Measurements from ENCODE around the gene MRPS18A. TPM values are rescaled to one million over a fixed set of nuclear protein-coding genes. Genes with fewer than 3 reads are reported as not detected.

MRPS18A gene
- total and polyA plus RNA-seq, 9 of the 15 experiments (the other 6 are each of a cell fraction or from before 2014, with no cell fraction given): 87.5 to 243 (median 125) TPM

DNA sequence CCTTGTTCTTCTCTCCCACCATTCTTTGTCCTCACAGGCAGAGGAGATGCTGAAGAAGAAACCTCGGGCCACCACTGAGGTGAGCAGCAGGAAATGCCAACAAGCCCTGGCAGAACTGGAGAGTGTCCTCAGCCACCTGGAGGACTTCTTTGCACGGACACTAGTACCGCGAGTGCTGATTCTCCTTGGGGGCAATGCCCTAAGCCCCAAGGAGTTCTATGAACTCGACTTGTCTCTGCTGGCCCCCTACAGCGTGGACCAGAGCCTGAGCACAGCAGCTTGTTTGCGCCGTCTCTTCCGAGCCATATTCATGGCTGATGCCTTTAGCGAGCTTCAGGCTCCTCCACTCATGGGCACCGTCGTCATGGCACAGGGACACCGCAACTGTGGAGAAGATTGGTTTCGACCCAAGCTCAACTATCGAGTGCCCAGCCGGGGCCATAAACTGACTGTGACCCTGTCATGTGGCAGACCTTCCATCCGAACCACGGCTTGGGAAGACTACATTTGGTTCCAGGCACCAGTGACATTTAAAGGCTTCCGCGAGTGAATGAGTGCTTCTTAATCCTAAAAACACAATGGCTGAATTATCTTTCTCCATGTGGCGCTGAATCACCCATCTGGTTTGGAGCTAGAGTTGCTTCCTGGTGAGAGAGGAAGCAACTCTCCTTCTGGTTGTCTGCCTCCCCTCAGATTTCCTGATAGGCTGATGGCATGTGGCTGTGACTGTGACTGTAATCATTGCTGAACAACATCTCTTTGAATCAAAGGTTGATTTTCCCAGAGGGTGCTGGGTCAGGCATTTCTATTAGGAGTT is 47.4 kb downstream of the MRPS18A start (continued):
- TF ChIP-seq, protein P1, sequence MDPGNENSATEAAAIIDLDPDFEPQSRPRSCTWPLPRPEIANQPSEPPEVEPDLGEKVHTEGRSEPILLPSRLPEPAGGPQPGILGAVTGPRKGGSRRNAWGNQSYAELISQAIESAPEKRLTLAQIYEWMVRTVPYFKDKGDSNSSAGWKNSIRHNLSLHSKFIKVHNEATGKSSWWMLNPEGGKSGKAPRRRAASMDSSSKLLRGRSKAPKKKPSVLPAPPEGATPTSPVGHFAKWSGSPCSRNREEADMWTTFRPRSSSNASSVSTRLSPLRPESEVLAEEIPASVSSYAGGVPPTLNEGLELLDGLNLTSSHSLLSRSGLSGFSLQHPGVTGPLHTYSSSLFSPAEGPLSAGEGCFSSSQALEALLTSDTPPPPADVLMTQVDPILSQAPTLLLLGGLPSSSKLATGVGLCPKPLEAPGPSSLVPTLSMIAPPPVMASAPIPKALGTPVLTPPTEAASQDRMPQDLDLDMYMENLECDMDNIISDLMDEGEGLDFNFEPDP (CRISPR knock-in tag; IDR thresholded peaks at IDR 0.05): no peak
- TF ChIP-seq, protein P2, sequence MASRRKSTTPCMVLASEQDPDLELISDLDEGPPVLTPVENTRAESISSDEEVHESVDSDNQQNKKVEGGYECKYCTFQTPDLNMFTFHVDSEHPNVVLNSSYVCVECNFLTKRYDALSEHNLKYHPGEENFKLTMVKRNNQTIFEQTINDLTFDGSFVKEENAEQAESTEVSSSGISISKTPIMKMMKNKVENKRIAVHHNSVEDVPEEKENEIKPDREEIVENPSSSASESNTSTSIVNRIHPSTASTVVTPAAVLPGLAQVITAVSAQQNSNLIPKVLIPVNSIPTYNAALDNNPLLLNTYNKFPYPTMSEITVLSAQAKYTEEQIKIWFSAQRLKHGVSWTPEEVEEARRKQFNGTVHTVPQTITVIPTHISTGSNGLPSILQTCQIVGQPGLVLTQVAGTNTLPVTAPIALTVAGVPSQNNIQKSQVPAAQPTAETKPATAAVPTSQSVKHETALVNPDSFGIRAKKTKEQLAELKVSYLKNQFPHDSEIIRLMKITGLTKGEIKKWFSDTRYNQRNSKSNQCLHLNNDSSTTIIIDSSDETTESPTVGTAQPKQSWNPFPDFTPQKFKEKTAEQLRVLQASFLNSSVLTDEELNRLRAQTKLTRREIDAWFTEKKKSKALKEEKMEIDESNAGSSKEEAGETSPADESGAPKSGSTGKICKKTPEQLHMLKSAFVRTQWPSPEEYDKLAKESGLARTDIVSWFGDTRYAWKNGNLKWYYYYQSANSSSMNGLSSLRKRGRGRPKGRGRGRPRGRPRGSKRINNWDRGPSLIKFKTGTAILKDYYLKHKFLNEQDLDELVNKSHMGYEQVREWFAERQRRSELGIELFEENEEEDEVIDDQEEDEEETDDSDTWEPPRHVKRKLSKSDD (conservative IDR thresholded peaks at IDR 0.05; ENCODE audit: low read length): no peak
- TF ChIP-seq HSF4 (CRISPR knock-in tag; IDR thresholded peaks at IDR 0.05; ENCODE audit: borderline replicate concordance) (no peak), HNRNPUL1 (IDR thresholded peaks at IDR 0.05; ENCODE audit: low read length) (no peak), HNRNPK (IDR thresholded peaks at IDR 0.05; ENCODE audit: low read depth, low read length, poor library complexity, severe bottlenecking) (no peak), ASH1L (IDR thresholded peaks at IDR 0.05; ENCODE audit: borderline replicate concordance, low read depth, partially characterized antibody) (no peak), GTF2A2 (tag; IDR thresholded peaks at IDR 0.05) (peak; percentile 76), HDGF (IDR thresholded peaks at IDR 0.05) (no peak), BRD9 (IDR thresholded peaks at IDR 0.05; ENCODE audit: low read depth, partially characterized antibody) (no peak), ZNF140 (CRISPR knock-in tag; IDR thresholded peaks at IDR 0.05) (no peak), FOXM1 (IDR thresholded peaks at IDR 0.05; ENCODE audit: low read depth) (peak; percentile 47; the same call in 1 of the 2 replicates), FOXM1 (CRISPR knock-in tag; IDR thresholded peaks at IDR 0.05; ENCODE audit: low read depth) (no peak), CXXC5 (CRISPR knock-in tag; IDR thresholded peaks at IDR 0.05) (0 out of 2 replicates have a peak, but pooled peaks have one; percentile 34), BCOR (IDR thresholded peaks at IDR 0.05) (no peak)
- TF ChIP-seq, protein P3, sequence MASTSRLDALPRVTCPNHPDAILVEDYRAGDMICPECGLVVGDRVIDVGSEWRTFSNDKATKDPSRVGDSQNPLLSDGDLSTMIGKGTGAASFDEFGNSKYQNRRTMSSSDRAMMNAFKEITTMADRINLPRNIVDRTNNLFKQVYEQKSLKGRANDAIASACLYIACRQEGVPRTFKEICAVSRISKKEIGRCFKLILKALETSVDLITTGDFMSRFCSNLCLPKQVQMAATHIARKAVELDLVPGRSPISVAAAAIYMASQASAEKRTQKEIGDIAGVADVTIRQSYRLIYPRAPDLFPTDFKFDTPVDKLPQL (IDR thresholded peaks at IDR 0.05; ENCODE audit: extremely low read depth, insufficient read length): no peak
- TF ChIP-seq, protein P4, sequence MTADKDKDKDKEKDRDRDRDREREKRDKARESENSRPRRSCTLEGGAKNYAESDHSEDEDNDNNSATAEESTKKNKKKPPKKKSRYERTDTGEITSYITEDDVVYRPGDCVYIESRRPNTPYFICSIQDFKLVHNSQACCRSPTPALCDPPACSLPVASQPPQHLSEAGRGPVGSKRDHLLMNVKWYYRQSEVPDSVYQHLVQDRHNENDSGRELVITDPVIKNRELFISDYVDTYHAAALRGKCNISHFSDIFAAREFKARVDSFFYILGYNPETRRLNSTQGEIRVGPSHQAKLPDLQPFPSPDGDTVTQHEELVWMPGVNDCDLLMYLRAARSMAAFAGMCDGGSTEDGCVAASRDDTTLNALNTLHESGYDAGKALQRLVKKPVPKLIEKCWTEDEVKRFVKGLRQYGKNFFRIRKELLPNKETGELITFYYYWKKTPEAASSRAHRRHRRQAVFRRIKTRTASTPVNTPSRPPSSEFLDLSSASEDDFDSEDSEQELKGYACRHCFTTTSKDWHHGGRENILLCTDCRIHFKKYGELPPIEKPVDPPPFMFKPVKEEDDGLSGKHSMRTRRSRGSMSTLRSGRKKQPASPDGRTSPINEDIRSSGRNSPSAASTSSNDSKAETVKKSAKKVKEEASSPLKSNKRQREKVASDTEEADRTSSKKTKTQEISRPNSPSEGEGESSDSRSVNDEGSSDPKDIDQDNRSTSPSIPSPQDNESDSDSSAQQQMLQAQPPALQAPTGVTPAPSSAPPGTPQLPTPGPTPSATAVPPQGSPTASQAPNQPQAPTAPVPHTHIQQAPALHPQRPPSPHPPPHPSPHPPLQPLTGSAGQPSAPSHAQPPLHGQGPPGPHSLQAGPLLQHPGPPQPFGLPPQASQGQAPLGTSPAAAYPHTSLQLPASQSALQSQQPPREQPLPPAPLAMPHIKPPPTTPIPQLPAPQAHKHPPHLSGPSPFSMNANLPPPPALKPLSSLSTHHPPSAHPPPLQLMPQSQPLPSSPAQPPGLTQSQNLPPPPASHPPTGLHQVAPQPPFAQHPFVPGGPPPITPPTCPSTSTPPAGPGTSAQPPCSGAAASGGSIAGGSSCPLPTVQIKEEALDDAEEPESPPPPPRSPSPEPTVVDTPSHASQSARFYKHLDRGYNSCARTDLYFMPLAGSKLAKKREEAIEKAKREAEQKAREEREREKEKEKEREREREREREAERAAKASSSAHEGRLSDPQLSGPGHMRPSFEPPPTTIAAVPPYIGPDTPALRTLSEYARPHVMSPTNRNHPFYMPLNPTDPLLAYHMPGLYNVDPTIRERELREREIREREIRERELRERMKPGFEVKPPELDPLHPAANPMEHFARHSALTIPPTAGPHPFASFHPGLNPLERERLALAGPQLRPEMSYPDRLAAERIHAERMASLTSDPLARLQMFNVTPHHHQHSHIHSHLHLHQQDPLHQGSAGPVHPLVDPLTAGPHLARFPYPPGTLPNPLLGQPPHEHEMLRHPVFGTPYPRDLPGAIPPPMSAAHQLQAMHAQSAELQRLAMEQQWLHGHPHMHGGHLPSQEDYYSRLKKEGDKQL (CRISPR knock-in tag; IDR thresholded peaks at IDR 0.05; ENCODE audit: borderline replicate concordance): no peak
- TF ChIP-seq, protein P5, sequence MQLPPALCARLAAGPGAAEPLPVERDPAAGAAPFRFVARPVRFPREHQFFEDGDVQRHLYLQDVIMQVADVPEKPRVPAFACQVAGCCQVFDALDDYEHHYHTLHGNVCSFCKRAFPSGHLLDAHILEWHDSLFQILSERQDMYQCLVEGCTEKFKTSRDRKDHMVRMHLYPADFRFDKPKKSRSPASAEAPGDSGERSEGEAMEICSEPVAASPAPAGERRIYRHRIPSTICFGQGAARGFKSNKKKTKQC (CRISPR knock-in tag; IDR thresholded peaks at IDR 0.05): no peak
